Left renal cortex interstitium (tissue), 4 donors: Measurements from ENCODE around the gene RAB1A. TPM values are rescaled to one million over a fixed set of nuclear protein-coding genes. Genes with fewer than 3 reads are reported as not detected.
A peak's percentile ranks its signal among the peaks of the same experiment; 100 is the strongest.
"Not testable (repeated sequence)": the region's sequence is repeated elsewhere in the genome, so short reads cannot be mapped to it uniquely, and the experiment has no call there.

Source experiments
- DNase-seq, 4 donors: peaks; one replicate each; pipeline ENCODE4 v3.0.0-alpha.2; 2013; ENCODE audit warnings: low read depth in 4 of 4, low spot score in 2 of 4, missing footprints in 1 of 4
- polyA plus RNA-seq, 4 donors: library from polyadenylated mRNA; unstranded; fragments of 120-200 nt; gene quantifications; one replicate each; pipeline ENCODE4 v1.2.1, GENCODE V29; 2013; ENCODE audit not compliant: insufficient read length in 4 of 4

The RAB1A gene
- polyA plus RNA-seq, 4 donors: 199 to 270 (median 248) TPM

GRCh38 chr2:65137197-65137775 lies 7.4 kb upstream of the RAB1A start:
- DNase-seq: no peak

GRCh38 chr2:65136253-65136652 lies 6.3 kb upstream of the RAB1A start:
- DNase-seq: no peak

GRCh38 chr2:65134158-65134557 lies 4.3 kb upstream of the RAB1A start:
- no peak for DNase-seq

- no peak for DNase-seq
These were observed 3.7 kb upstream of the RAB1A start for GRCh38 chr2:65133626-65134025.

- not testable (repeated sequence) for DNase-seq
These were observed 3.0 kb upstream of the RAB1A start for GRCh38 chr2:65132930-65133329.

GRCh38 chr2:65130664-65131175 lies 814 bp upstream of the RAB1A start:
- DNase-seq: peak in 3 of 4 donors; percentile 45 to 64 (median 48)

GRCh38 chr2:65129286-65129825 lies 550 bp downstream of the RAB1A start:
- DNase-seq: peak in 2 of 4 donors; percentile 39 to 46

GRCh38 chr2:65128297-65129190 lies 1.4 kb downstream of the RAB1A start:
- peak in 2 of 4 donors; percentile 5 to 18 for DNase-seq

GRCh38 chr2:65125457-65125856 lies 4.4 kb downstream of the RAB1A start:
- not testable (repeated sequence) for DNase-seq

GRCh38 chr2:65122313-65122712 lies 7.6 kb downstream of the RAB1A start:
- no peak for DNase-seq

- no peak for DNase-seq
These were observed 8.8 kb downstream of the RAB1A start for GRCh38 chr2:65120990-65121693.

- DNase-seq: no peak
These were observed 13.3 kb downstream of the RAB1A start for GRCh38 chr2:65116645-65117044.

- no peak for DNase-seq
These were observed 15.0 kb downstream of the RAB1A start for GRCh38 chr2:65114921-65115320.

GRCh38 chr2:65113816-65114215 lies 16.1 kb downstream of the RAB1A start:
- DNase-seq: no peak

GRCh38 chr2:65113229-65113628 lies 16.7 kb downstream of the RAB1A start:
- DNase-seq: no peak

GRCh38 chr2:65112633-65113032 lies 17.3 kb downstream of the RAB1A start:
- no peak for DNase-seq

- DNase-seq: no peak
These were observed 21.1 kb downstream of the RAB1A start for GRCh38 chr2:65108780-65109179.

- DNase-seq: no peak
These were observed 22.4 kb downstream of the RAB1A start for GRCh38 chr2:65107530-65107929.

- DNase-seq: no peak
These were observed 26.7 kb downstream of the RAB1A start for GRCh38 chr2:65103013-65103715.

GRCh38 chr2:65101071-65101470 lies 28.8 kb downstream of the RAB1A start:
- no peak for DNase-seq
